GM11168 (cell line): Measurements from ENCODE around the gene CSK.
"Not testable (repeated sequence)": the region's sequence is repeated elsewhere in the genome, so short reads cannot be mapped to it uniquely, and the experiment has no call there.

ENCODE experiments used
- in situ Hi-C: fragments of 300-500 bp; cut with MboI; formaldehyde crosslinking; loops from one replicate; pipeline ENCODE4 v1.12.0; 2022; ENCODE audit warnings: low sequenced_read_pairs; ENCODE audit not compliant: unreplicated experiment

Gene CSK

DNA sequence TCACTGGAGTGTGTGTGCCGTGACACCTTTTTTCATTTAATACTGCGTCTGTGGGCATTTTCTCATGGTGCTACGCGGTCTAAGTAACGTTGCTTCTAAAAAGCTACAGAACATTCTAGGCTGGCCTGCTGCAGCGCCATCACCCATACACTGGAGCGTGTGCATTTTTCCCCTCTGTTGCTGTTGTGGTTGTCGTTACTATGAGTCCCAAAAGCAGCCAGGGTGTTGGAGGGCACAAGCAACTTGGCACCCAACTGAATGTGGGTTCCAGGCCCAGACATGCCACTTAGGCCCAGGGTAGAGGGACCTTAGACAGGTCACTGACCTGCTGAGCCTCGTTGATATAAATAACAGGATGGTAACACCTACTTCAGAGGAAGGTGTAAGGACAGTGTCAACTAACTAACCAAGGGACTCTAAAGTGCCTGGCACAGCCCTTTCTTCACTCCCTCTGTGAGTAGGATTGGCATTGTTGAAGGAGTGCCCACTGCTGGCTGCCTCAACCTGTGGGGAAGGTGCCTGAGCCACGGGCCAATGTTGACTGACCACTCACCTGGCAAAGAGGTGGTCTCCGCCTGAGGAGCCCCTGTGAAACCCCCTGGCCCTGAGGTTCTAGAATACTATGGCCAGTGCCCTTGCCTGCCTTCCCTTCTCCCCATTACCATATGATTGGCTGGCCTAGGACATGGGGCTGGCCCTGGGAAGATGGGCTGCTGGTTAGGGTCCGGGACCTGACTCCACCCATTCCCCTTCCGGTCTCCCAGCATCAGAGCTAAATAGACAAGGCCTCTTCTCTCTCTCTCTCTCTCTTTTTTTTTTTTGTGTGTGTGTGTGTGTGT lies 3.5 kb downstream of the CSK start:
- in situ Hi-C loops, result no loop called here

DNA sequence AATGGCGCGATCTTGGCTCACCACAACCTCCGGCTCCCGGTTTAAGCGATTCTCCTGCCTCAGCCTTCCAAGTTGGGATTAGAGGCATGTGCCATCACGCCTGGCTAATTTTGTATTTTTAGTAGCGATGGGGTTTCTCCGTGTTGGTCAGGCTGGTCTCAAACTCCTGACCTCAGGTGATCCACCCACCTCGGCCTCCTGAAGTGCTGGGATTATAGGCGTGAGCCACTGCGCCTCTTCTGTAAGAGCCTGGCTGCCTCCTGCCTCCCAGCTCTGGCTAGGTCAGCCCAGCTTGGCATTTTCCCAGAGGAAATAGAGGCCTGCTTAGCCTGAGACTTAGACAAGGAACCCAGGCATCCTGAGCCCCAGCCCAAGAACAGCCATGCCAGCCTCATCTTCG lies 4.2 kb downstream of the CSK start:
- in situ Hi-C loops, result not testable (repeated sequence)

DNA sequence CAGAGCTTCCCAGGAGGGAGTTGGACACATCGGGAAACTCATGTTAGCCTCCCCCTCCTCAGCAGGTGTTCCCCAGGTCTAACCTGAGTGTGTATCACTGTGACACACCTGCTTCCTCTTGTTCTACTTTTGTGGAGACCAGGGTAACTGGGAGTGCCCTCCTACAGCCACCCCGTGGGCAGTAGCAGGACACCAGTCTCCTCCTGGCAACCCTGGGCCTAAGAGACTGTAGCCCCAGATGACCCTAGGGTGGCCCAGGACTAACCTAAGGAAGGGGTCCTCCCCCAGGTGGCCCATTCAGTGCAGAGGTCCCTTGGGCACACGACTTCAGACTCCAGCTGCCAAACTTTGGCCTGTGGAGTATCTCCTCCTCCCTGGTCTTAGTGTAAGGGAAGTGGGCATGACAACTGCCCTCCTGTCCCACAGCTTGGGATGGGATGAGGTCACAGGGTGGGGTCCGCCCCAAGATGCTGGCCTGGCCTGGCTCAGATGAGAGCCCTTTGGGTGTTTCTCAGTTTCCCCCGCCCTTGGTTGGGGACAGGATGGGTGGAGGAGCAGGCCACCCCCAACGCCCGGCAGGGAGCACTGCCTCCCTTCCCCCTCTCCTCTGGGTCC lies 4.8 kb downstream of the CSK start:
- in situ Hi-C loops, result no loop called here

DNA sequence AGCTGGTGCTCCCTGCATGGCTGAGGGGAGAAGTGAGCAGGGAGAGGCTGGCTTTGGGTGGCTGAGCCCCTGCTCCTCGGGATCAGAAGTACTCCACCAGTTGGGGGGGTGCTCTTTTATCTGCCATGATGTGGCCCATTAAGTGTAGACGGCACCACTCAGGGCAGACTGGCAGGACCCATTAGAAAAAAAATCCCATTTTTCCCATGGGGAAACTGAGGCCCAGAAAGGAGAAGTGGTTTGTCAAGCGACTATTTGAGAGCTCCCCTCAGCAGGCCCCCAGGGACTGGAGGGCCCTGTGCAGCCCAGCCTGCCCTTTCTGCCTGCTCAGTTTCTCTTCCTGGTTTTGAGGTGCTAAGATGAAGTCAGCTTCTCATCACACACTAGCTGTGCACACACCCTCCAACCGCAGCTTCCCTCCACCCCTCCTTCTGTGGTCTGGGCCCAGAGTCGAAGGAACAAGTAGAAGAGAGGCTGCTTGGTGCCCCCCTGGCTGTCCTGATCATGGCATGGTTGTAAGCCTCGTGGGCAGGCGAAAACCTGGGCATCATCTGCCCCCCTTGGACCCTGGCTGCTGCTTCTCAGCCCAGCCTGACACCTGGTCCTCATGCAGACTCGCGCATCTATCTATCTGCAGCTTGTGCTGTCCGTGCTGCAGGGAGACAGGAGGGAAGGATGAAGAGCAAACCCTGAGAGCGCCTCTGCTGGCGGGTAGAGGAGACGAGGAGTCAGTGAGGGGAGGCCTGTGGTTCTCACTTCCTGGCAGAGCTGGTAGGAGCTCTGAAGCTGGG lies 5.6 kb downstream of the CSK start:
- in situ Hi-C loops, result no loop called here

DNA sequence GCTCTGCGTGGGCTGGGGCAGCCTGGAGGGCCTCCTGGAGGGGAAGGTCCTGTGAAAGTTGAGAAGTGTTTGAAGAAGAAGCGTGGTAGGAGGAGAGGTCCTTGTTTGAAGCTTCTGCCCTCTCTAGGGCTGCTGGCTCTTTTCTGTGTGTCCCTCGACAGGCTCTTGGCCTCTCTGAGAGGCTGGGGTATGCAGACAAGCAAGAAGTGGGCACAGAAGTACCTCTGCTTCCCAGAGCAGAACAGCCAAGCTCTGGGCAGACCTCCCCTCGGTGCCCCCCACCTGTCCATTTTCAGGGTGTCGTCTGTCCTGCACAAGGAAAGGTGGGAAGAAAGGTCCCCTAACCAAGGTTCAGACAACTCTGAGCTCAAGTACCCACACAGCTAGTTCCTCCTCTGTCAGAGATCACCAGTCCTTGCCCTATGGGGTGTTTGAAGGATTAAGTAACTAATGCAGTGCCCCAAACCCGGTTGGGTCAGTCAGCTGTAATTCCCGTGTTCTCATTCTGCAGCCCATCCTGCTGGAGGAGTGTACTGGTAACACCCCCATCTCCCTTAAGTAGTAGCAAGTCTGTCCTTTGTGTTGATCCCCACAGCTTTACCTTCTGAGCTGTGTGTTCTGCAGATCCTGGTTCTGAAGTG lies 6.3 kb downstream of the CSK start:
- in situ Hi-C loops, result no loop called here

DNA sequence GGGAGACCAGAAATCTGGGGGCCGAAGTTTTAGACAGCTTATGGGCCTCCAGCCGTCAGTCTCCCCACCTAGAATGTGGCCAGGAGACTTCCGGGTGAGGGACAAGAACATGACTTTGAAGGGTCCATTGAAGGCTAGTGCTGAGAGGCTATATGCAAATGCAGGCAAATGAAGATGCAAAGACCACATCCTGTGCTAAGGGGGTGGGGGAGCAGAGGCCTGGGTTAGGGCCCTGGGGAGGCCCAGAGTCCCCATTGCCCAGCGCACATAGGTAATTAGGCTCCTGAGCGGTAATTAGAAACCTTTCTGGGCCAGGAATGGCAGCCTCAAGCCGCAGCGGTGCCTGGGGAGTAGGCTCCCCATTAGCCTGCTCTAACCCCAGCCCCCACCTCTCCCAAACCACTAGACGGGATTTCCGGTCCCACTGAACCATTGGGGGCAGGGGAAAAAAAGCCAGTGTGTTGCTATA lies 6.8 kb downstream of the CSK start:
- in situ Hi-C loops, result no loop called here

DNA sequence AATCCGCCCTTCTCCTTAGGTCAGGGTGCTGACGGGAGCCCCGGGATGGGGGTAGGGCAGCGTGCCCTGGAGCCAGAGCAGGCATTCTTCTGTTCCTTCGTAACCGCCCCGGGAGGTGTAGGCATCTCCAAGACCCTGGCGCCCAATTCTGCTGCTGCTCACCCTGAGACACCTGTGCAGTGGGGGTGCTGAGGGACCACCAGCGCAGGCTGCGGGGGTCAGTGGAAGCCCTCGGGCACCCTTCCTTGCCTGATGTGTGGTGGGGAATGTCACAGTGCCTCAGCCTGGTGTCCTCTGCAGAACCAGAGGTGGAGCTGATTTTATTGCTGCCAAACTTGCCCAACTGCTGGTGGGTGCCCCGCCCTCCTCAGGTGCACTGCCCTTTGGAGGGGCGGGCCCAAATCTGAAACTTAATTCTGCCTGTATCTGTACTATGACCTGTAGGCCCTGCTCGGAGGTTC lies 7.3 kb downstream of the CSK start:
- in situ Hi-C loops, result no loop called here

DNA sequence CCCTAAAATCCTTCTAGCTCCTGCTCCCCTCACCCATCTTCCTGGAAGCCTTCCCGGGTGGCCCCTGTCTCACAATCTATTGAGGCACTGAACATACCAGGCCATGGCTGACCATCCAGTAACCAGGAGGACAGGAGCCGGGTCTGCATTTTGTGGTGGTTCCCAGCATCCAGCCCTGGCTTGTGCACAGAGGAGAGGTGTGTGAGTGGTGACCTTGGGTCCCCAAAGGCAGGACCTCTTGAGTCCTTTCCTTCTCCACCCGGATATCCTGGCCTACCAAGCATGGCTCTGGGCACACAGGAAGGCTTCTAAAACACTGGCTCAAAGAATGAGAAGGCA lies 7.8 kb downstream of the CSK start:
- in situ Hi-C loops, result no loop called here

DNA sequence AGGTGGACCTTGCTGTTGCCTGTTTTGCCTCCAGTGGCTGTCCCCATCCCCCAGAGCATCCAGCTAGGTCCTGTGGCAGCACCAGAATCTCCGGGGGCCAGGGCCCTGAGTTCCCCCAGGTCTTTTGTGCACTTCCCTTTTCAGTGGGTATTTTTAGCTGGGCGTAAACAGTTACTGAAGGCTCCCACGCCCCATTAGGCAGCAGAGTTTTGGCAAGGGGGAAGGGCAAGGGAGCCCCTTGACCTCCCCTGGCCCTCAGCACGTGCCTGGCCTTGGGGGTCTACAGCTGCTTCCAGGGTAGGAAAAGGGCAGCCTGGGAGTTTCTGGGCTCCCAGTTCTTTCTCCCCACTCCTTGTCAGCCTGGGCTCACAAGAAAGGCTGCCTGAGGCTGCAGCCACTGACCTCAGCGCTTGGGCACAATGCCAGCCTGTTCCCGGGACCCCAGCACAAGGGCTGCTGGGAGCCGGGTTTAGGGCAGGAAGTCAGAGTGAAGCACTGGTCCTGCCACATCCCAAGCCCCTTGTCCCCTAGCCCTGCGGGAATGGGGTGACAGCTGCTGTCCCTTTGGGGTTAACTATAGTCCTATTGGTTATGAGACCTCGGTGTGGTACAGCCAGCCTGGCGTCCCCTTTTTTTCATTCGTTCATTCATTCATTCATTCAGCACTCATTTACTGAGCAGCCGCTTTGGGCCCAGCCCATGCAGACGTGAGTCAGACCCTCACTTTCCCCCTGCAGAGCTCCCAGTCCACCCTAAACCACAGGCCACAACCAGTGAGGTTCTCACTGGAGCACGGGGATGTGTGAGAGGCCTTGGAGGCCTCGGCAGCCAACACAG lies 8.4 kb downstream of the CSK start:
- in situ Hi-C loops, result no loop called here

DNA sequence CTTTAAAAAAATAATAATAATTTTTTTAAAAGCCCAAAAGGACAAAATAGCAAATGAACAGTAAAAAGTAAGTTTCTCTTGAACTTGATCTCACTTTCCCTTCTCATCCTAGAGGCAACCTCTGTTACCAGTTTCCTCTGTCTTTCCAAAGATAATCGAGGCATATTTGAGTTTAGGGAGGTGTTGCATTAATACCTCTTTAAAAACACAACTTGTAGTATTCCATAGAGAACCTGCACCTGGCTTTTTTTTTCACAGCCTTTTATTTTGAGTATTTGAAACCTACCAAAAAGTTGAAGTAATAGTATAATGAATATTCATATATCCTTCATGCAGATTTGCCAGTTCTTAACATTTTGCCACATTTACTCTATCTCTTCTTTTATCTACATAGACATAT lies 9.1 kb downstream of the CSK start:
- in situ Hi-C loops, result no loop called here

DNA sequence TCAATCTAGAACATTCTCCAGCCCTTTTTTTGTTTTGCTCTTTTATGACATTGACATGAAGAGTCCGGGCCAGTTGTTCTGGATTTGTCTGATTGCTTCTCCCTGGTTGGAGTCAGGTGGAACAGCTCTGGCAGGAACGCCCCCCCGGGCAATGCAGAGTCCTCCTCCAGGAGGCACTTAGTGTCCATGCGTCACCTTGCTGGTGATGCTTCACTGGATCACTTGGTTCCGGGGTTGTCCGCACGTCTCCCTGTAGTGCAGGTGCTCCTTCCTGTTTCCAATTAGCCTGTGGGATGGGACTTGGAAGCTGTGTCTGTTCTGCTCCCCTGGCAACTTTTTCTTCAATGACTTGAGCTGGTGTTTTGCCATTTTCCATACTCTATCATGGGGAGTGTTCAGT lies 9.8 kb downstream of the CSK start:
- in situ Hi-C loops, result no loop called here

DNA sequence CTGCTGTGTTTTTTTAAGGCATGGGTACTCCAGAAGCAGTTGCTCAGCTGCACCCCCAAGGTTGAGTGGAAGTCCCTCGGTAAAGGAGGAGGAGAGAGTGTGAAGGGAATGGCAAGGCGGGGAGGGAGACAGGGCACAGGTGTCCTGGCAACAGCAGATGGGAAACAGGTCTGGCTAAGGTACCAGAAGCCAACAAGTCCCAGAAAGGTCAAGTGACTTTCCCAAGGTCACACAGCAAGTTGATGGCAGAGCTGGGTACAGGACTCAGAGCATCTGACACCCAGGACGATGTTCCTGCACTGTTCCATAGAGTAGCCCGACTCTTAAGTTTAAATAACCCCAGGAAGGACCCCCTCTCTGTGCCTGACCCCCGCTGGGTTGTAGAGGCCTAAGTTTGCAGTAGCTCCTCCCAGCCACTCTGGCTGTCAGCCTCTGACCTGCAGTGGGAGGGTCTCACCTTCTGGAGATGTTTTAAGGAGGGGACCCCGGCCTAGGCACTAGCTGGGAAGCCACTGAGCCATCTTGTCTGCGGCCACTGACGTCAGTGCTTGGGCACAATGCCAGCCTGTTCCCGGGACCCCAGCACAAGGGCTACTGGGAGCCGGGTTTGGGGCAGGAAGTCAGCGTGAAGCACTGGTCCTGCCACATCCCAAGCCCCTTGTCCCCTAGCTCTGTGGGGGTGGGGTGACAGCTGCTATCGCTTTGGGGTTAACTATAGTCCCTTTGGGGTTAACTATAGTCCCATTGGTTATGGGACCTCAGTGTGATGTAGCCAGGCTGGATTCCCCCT lies 10.5 kb downstream of the CSK start:
- in situ Hi-C loops, result no loop called here

DNA sequence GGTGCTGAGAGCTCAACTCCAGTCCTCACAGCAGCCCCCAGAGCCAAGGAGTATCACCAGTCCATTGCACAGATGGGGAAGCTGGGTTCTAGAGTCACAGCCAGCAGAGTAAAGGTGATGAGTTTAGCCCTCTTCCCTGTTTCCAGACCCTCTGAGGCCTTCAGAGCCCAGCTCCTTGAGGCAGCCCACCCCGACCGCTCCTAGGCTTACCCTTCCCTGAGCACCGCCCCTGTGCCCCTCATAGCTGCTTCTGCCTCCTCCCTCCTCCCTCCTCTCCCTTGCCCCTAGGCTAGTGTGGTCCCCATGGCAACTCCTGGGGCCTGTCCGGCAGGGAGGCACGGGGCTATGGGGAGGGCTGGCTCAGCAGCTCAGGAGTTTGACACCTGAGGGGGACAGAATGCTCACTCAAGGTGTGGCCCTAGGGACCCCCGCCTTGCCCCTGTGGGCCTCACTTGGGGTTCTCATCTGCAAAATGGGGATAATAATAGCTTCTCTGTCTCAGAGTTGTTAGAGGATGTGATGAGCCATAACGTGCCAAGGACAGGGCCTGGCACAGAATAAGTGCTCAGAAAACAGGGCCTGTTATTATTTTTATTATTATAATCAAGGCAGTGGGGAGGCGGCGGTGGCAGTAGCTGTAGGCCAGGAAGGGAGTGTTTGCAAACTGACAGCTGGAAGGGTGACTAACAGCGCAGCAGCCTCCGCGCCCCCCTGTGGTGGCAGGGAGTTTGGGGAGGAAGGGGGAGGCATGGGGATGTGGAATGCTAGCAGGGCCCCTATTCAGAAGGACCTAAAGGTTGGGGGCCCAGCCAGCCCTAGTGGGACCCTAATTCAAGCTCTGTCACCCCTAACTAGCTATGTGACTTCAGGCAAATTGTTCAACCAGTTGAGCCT lies 11.5 kb downstream of the CSK start:
- in situ Hi-C loops, result no loop called here

DNA sequence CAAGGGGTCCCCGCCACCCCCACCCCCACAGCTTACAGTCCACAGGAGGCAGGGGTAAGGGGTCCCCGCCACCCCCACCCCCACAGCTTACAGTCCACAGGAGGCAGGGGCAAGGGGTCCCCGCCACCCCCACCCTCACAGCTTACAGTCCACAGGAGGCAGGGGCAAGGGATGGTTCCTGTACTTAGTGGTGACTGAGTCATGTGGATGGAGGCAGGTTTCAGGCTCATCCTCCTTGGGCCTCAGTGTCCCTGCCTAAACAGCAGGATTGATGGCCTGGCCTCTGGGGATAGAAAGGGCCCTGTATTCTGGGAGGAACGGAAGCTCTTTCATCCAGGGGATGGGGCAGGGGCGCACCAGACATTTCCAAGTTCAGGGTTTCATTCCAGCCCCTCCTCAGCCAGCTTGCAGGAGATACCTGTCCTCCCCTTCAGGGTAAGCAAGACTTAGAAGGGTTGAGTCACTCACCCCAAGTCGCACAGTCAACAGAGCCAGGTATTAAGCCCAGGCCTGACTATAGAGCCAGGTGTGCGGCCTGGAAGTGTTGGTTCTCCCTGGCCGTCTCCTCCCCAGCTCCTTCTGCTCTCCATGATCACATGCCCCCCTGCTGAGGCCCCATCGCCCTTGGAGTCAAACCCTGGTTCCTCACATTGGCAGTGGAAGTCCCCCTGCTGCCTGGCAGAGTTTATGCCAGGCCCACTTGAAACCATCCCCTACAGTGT lies 12.5 kb downstream of the CSK start:
- in situ Hi-C loops, result no loop called here

DNA sequence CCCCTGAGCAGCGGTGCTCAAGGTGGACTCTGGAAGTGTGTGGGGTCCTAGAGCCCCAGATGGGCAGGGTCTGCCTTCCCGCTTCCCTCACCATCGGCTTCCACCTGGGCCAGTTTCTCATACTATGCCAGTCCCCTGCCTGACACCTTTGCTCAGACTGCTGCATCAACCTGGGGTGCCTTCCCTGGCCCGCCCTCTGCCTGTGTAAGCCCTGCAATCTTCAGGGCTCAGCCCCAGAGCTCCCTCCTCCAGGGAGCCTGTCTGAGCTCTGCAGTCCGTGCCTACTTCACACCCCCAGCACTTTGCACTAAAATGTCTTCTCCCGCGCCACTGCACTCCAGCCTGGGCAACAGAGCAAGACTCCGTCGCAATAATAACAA lies 13.1 kb downstream of the CSK start:
- in situ Hi-C loops, result no loop called here

DNA sequence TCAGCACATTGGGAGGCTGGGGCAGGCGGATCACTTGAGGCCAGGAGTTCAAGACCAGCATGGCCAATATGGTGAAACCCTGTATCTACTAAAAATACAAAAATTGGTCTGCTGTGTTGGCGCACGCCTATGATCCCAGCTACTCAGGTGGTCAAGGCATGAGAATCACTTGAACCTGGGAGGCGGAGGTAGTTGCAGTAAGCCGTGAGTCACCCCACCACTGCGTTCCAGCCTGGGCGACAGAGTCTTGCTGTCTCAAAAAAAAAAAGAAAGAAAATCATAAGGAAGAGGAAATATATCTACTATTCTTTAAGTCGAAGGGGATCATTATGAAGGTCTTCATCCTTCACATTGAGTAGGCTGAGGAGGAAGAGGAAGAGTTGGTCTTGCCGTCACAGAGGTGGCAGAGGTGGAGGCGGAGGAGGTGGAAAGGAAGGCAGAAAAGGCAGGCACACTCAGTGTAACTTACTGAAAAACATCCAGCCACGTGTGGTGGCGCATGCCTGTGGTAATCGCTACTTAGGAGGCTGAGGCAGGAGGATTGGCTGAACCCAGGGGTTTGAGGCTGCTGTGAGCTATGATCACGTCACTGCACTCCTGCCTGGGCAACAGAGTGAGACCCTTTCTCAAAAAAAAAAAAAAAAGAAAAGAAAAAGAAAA lies 14.2 kb downstream of the CSK start:
- in situ Hi-C loops, result no loop called here
